GM21786 (cell line): Measurements from ENCODE around the gene BICDL2.
"Not testable (repeated sequence)": the region's sequence is repeated elsewhere in the genome, so short reads cannot be mapped to it uniquely, and the experiment has no call there.

Source experiments
- ATAC-seq: cut with Tn5 transposase; IDR thresholded peaks from one replicate; pipeline ENCODE4 v1.9.1; 2021; ENCODE audit not compliant: unreplicated experiment

The BICDL2 gene

GRCh38 chr16:3036726-3037315 lies at the start of gene BICDL2:
Gene BICDL2 (minus strand): TSS chr16:3036944. CDS start chr16:3035496, 1,448 bp downstream.
- no peak for ATAC-seq

- ATAC-seq = no peak
These were observed 49.3 kb upstream of the BICDL2 start for GRCh38 chr16:3085868-3086595.

GRCh38 chr16:3084969-3085670 lies 48.4 kb upstream of the BICDL2 start:
- no peak for ATAC-seq

GRCh38 chr16:3084491-3084890 lies 47.7 kb upstream of the BICDL2 start:
- no peak for ATAC-seq

GRCh38 chr16:3083408-3083807 lies 46.7 kb upstream of the BICDL2 start:
- not testable (repeated sequence) for ATAC-seq

GRCh38 chr16:3081957-3082356 lies 45.2 kb upstream of the BICDL2 start:
- not testable (repeated sequence) for ATAC-seq

- no peak for ATAC-seq
These were observed 43.3 kb upstream of the BICDL2 start for GRCh38 chr16:3080024-3080423.

- no peak for ATAC-seq
These were observed 39.8 kb upstream of the BICDL2 start for GRCh38 chr16:3076577-3076976.

GRCh38 chr16:3075946-3076345 lies 39.2 kb upstream of the BICDL2 start:
- not testable (repeated sequence) for ATAC-seq

- ATAC-seq = no peak
These were observed 38.8 kb upstream of the BICDL2 start for GRCh38 chr16:3075523-3075915.

- peak; percentile 84 for ATAC-seq
These were observed 38.2 kb upstream of the BICDL2 start for GRCh38 chr16:3074860-3075522.

GRCh38 chr16:3073448-3073847 lies 36.7 kb upstream of the BICDL2 start:
- no peak for ATAC-seq

- not testable (repeated sequence) for ATAC-seq
These were observed 36.0 kb upstream of the BICDL2 start for GRCh38 chr16:3072576-3073263.

GRCh38 chr16:3072148-3072547 lies 35.4 kb upstream of the BICDL2 start:
- not testable (repeated sequence) for ATAC-seq

- ATAC-seq = no peak
These were observed 34.9 kb upstream of the BICDL2 start for GRCh38 chr16:3071655-3072054.

- no peak for ATAC-seq
These were observed 33.9 kb upstream of the BICDL2 start for GRCh38 chr16:3070608-3071111.

- ATAC-seq = not testable (repeated sequence)
These were observed 32.4 kb upstream of the BICDL2 start for GRCh38 chr16:3069146-3069545.

- no peak for ATAC-seq
These were observed 31.7 kb upstream of the BICDL2 start for GRCh38 chr16:3068487-3068886.

GRCh38 chr16:3066440-3066748 lies 29.6 kb upstream of the BICDL2 start:
- no peak for ATAC-seq

GRCh38 chr16:3065742-3066439 lies 29.1 kb upstream of the BICDL2 start:
- ATAC-seq = no peak
